ENCODE measurements around the gene PLEKHG7.
"Not testable (repeated sequence)": the region's sequence is repeated elsewhere in the genome, so short reads cannot be mapped to it uniquely, and the experiment has no call there.

The PLEKHG7 gene

GRCh38 chr12:92786045-92786444 is 83.3 kb downstream of the PLEKHG7 start:
- Histone ChIP-seq H3K9me3 (ENCODE audit: low read depth, low read length) (no peaks in the 10 kb centered on the region), H3K36me3 (ENCODE audit: insufficient read depth, low read length) (peaks cover 7% of the 10 kb centered on the region; the same call in 1 of the 2 replicates), H3K27ac (0 out of 2 replicates have a peak overlapping the region, but pooled peaks have one; percentile 16), H3K4me3 (no peak overlapping the region), H3K9ac (ENCODE audit: insufficient read length) (no peak overlapping the region)
- no peak for DNase-seq (ENCODE audit: low read depth, low spot score)
- TF ChIP-seq FOXP2 (optimal IDR thresholded peaks at IDR 0.05; ENCODE audit: control extremely low read depth, extremely low read length, insufficient read depth) (no peak), EZH2 (IDR thresholded peaks at IDR 0.05) (no peak), POLR2AphosphoS5 (IDR thresholded peaks at IDR 0.05; ENCODE audit: borderline replicate concordance, low read depth, low read length) (no peak)

- H3K27ac ChIP-seq; H3K9me3 ChIP-seq (ENCODE audit: low read depth, low read length); H3K4me3 ChIP-seq; H3K9ac ChIP-seq (ENCODE audit: insufficient read length); DNase-seq (ENCODE audit: low read depth, low spot score): not testable (repeated sequence)
- peaks cover 16% of the 10 kb centered on the region for H3K36me3 ChIP-seq (ENCODE audit: insufficient read depth, low read length)
Observed at GRCh38 chr12:92794356-92794755, 91.6 kb downstream of the PLEKHG7 start.

- Histone ChIP-seq H3K4me3 (no peak overlapping the region), H3K9me3 (ENCODE audit: low read depth, low read length) (no peaks in the 10 kb centered on the region), H3K27ac (no peak overlapping the region), H3K36me3 (ENCODE audit: insufficient read depth, low read length) (peaks cover 16% of the 10 kb centered on the region), H3K9ac (ENCODE audit: insufficient read length) (no peak overlapping the region)
- DNase-seq (ENCODE audit: low read depth, low spot score), result no peak
- TF ChIP-seq FOXP2 (optimal IDR thresholded peaks at IDR 0.05; ENCODE audit: control extremely low read depth, extremely low read length, insufficient read depth) (no peak), EZH2 (IDR thresholded peaks at IDR 0.05) (no peak), POLR2AphosphoS5 (IDR thresholded peaks at IDR 0.05; ENCODE audit: borderline replicate concordance, low read depth, low read length) (no peak)
Observed at GRCh38 chr12:92794814-92795213, 92.0 kb downstream of the PLEKHG7 start.

- TF ChIP-seq EZH2 (IDR thresholded peaks at IDR 0.05), result no peak
- Histone ChIP-seq H3K9me3 (ENCODE audit: low read depth, low read length) (no peaks in the 10 kb centered on the region), H3K4me3 (no peak overlapping the region), H3K9ac (ENCODE audit: insufficient read length) (no peak overlapping the region), H3K27ac (no peak overlapping the region), H3K36me3 (ENCODE audit: insufficient read depth, low read length) (peaks cover 28% of the 10 kb centered on the region)
- DNase-seq (ENCODE audit: low read depth, low spot score), result no peak
Observed at GRCh38 chr12:92796650-92797049, 93.9 kb downstream of the PLEKHG7 start.

- Histone ChIP-seq H3K4me3 (no peak overlapping the region), H3K9me3 (ENCODE audit: low read depth, low read length) (no peaks in the 10 kb centered on the region), H3K36me3 (ENCODE audit: insufficient read depth, low read length) (peaks cover 47% of the 10 kb centered on the region), H3K9ac (ENCODE audit: insufficient read length) (no peak overlapping the region), H3K27ac (peak overlapping the region; percentile 74)
- TF ChIP-seq POLR2AphosphoS5 (IDR thresholded peaks at IDR 0.05; ENCODE audit: borderline replicate concordance, low read depth, low read length) (no peak), FOXP2 (optimal IDR thresholded peaks at IDR 0.05; ENCODE audit: control extremely low read depth, extremely low read length, insufficient read depth) (no peak)
- DNase-seq (ENCODE audit: low read depth, low spot score), result no peak
Observed at GRCh38 chr12:92802906-92803305, 100.1 kb downstream of the PLEKHG7 start.

GRCh38 chr12:92803903-92804302 is 101.1 kb downstream of the PLEKHG7 start:
- no peak for TF ChIP-seq EZH2 (IDR thresholded peaks at IDR 0.05)
- no peak for TF ChIP-seq FOXP2 (optimal IDR thresholded peaks at IDR 0.05; ENCODE audit: control extremely low read depth, extremely low read length, insufficient read depth)
- TF ChIP-seq POLR2AphosphoS5 (IDR thresholded peaks at IDR 0.05; ENCODE audit: borderline replicate concordance, low read depth, low read length), result no peak

GRCh38 chr12:92810370-92810769 is 107.6 kb downstream of the PLEKHG7 start:
- TF ChIP-seq POLR2AphosphoS5 (IDR thresholded peaks at IDR 0.05; ENCODE audit: borderline replicate concordance, low read depth, low read length), result no peak
- TF ChIP-seq EZH2 (IDR thresholded peaks at IDR 0.05), result no peak
- no peak for TF ChIP-seq FOXP2 (optimal IDR thresholded peaks at IDR 0.05; ENCODE audit: control extremely low read depth, extremely low read length, insufficient read depth)
- no peaks in the 10 kb centered on the region for H3K9me3 ChIP-seq (ENCODE audit: low read depth, low read length)
- H3K4me3 ChIP-seq, result no peak overlapping the region
- no peak overlapping the region for H3K27ac ChIP-seq
- peaks cover 32% of the 10 kb centered on the region for H3K36me3 ChIP-seq (ENCODE audit: insufficient read depth, low read length)
- no peak overlapping the region for H3K9ac ChIP-seq (ENCODE audit: insufficient read length)
- DNase-seq (ENCODE audit: low read depth, low spot score), result no peak

More at GRCh38 chr12:92803903-92804302, 101.1 kb downstream of the PLEKHG7 start:
- H3K4me3 ChIP-seq, result no peak overlapping the region
- no peak for DNase-seq (ENCODE audit: low read depth, low spot score)
- H3K27ac ChIP-seq, result no peak overlapping the region
- peaks cover 48% of the 10 kb centered on the region for H3K36me3 ChIP-seq (ENCODE audit: insufficient read depth, low read length)
- H3K9me3 ChIP-seq (ENCODE audit: low read depth, low read length), result no peaks in the 10 kb centered on the region
- H3K9ac ChIP-seq (ENCODE audit: insufficient read length), result no peak overlapping the region

GRCh38 chr12:92814584-92814983 is 111.8 kb downstream of the PLEKHG7 start:
- Histone ChIP-seq H3K27ac (no peak overlapping the region), H3K9me3 (ENCODE audit: low read depth, low read length) (no peaks in the 10 kb centered on the region), H3K4me3 (no peak overlapping the region), H3K9ac (ENCODE audit: insufficient read length) (no peak overlapping the region), H3K36me3 (ENCODE audit: insufficient read depth, low read length) (peaks cover 28% of the 10 kb centered on the region)
- TF ChIP-seq EZH2 (IDR thresholded peaks at IDR 0.05) (no peak), FOXP2 (optimal IDR thresholded peaks at IDR 0.05; ENCODE audit: control extremely low read depth, extremely low read length, insufficient read depth) (no peak), POLR2AphosphoS5 (IDR thresholded peaks at IDR 0.05; ENCODE audit: borderline replicate concordance, low read depth, low read length) (no peak)
- DNase-seq (ENCODE audit: low read depth, low spot score), result no peak

GRCh38 chr12:92821142-92821541 is 118.4 kb downstream of the PLEKHG7 start:
- Histone ChIP-seq H3K4me3 (no peak overlapping the region), H3K9ac (ENCODE audit: insufficient read length) (no peak overlapping the region), H3K27ac (no peak overlapping the region), H3K9me3 (ENCODE audit: low read depth, low read length) (no peaks in the 10 kb centered on the region), H3K36me3 (ENCODE audit: insufficient read depth, low read length) (peaks cover 39% of the 10 kb centered on the region)
- TF ChIP-seq POLR2AphosphoS5 (IDR thresholded peaks at IDR 0.05; ENCODE audit: borderline replicate concordance, low read depth, low read length), result no peak
- TF ChIP-seq FOXP2 (optimal IDR thresholded peaks at IDR 0.05; ENCODE audit: control extremely low read depth, extremely low read length, insufficient read depth), result no peak
- TF ChIP-seq EZH2 (IDR thresholded peaks at IDR 0.05), result no peak
- DNase-seq (ENCODE audit: low read depth, low spot score), result no peak
